ENCODE data around the gene AGBL1.
A peak's percentile ranks its signal among the peaks of the same experiment; 100 is the strongest.

The AGBL1 gene

DNA sequence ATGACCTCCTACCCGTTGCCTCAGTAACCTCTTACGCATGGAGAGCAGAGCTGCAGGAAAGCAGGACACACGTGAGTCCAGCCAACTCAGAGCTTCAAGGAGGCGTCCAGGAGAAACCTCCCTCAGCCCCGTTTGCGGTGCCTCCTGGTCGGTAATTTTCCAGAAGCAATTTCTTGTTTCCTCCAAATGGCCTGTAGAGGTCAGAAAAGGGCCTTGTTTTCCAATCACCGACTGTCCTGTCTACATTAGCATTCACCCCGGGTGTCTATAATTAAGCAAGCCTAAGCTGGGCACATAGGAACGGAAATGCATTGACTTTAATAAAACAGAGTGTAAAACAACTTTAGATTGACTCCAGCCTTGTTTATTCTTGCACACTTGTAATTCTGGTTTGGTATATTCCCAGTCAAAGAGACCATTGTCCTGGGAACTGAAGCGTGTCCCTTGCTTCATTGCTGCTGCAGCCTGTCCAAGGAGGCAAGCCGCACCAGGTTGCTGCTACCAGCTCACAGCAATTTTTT is 836.2 kb downstream of the AGBL1 start:
- no peak for TF ChIP-seq SPI1 (IDR thresholded peaks at IDR 0.05; ENCODE audit: borderline replicate concordance, low read depth)
- TF ChIP-seq, protein P1, sequence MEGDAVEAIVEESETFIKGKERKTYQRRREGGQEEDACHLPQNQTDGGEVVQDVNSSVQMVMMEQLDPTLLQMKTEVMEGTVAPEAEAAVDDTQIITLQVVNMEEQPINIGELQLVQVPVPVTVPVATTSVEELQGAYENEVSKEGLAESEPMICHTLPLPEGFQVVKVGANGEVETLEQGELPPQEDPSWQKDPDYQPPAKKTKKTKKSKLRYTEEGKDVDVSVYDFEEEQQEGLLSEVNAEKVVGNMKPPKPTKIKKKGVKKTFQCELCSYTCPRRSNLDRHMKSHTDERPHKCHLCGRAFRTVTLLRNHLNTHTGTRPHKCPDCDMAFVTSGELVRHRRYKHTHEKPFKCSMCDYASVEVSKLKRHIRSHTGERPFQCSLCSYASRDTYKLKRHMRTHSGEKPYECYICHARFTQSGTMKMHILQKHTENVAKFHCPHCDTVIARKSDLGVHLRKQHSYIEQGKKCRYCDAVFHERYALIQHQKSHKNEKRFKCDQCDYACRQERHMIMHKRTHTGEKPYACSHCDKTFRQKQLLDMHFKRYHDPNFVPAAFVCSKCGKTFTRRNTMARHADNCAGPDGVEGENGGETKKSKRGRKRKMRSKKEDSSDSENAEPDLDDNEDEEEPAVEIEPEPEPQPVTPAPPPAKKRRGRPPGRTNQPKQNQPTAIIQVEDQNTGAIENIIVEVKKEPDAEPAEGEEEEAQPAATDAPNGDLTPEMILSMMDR (IDR thresholded peaks at IDR 0.05; ENCODE audit: insufficient read depth, low read length) = peak; percentile 31
- Histone ChIP-seq H3K27me3 (ENCODE audit: insufficient read depth, poor library complexity, severe bottlenecking) (no peaks in the 10 kb centered on the region), H3K4me3 (replicated peaks; ENCODE audit: insufficient read depth, low read length) (no peak overlapping the region), H3K27ac (replicated peaks) (no peak overlapping the region)
- DNase-seq (ENCODE audit: low read depth in 1 of 2, low spot score in 1 of 2) = no peak

DNA sequence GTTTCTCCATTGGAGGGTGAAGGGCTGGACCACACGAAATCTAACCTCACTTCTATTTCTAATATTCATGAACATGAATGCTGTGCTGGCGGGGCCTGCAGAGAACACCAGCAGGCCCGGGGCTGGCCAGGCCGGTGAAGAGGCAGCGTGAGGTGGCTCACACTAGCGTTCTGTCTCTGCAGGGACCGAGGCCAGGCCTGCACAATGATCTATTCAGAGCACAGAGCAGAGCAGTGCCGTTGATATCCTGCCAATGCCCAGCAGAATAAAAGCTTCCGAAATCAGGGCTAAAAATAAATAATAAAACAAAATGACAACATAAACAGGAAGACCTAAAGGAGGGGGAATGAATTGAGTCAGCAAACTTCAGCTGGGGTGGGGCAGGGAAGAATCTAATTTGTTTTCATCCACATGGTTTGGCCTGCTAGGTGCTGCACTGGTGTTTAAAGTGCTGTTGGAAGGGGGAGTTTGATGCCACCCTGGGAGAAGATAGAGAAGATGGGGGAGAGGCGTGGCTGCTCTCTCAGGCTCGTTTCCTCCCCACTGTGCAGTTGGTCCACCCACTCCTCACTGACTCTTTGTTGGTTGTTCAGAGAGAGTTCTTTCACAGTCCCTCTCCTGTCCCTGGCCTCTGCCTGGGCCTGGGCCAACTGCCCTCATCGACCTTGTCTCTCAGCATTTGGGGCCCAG is 837.1 kb downstream of the AGBL1 start:
- Histone ChIP-seq H3K27me3 (ENCODE audit: insufficient read depth, poor library complexity, severe bottlenecking) (no peaks in the 10 kb centered on the region), H3K27ac (replicated peaks) (no peak overlapping the region), H3K4me3 (replicated peaks; ENCODE audit: insufficient read depth, low read length) (no peak overlapping the region)
- TF ChIP-seq GABPA (IDR thresholded peaks at IDR 0.05; ENCODE audit: low read depth) = no peak
- no peak for TF ChIP-seq POLR2AphosphoS5 (IDR thresholded peaks at IDR 0.05; ENCODE audit: low read depth)
- TF ChIP-seq, protein P1 (IDR thresholded peaks at IDR 0.05; ENCODE audit: insufficient read depth, low read length) = no peak
- TF ChIP-seq SPI1 (IDR thresholded peaks at IDR 0.05; ENCODE audit: borderline replicate concordance, low read depth) = no peak
- TF ChIP-seq, protein P2, sequence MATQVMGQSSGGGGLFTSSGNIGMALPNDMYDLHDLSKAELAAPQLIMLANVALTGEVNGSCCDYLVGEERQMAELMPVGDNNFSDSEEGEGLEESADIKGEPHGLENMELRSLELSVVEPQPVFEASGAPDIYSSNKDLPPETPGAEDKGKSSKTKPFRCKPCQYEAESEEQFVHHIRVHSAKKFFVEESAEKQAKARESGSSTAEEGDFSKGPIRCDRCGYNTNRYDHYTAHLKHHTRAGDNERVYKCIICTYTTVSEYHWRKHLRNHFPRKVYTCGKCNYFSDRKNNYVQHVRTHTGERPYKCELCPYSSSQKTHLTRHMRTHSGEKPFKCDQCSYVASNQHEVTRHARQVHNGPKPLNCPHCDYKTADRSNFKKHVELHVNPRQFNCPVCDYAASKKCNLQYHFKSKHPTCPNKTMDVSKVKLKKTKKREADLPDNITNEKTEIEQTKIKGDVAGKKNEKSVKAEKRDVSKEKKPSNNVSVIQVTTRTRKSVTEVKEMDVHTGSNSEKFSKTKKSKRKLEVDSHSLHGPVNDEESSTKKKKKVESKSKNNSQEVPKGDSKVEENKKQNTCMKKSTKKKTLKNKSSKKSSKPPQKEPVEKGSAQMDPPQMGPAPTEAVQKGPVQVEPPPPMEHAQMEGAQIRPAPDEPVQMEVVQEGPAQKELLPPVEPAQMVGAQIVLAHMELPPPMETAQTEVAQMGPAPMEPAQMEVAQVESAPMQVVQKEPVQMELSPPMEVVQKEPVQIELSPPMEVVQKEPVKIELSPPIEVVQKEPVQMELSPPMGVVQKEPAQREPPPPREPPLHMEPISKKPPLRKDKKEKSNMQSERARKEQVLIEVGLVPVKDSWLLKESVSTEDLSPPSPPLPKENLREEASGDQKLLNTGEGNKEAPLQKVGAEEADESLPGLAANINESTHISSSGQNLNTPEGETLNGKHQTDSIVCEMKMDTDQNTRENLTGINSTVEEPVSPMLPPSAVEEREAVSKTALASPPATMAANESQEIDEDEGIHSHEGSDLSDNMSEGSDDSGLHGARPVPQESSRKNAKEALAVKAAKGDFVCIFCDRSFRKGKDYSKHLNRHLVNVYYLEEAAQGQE (IDR thresholded peaks at IDR 0.05; ENCODE audit: insufficient replicate concordance, low read depth) = no peak
- DNase-seq (ENCODE audit: low read depth in 1 of 2, low spot score in 1 of 2) = no peak

DNA sequence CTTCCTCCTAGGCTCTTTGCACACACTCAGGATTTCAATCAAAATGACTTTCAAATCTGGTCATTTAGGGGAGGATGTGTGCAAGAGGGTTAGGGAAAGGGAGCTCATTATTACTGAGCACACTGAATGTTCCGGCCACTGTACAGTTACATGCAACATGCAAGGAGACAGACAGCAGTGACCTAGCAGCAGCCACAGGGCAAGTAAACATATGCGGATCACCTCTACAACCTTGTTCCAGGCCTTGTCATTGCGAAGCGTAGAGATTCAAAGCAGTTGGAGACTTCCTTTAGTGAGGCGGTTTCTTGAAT is 837.6 kb downstream of the AGBL1 start:
- TF ChIP-seq, protein P1 (IDR thresholded peaks at IDR 0.05; ENCODE audit: insufficient read depth, low read length) = no peak
- TF ChIP-seq, protein P2 (IDR thresholded peaks at IDR 0.05; ENCODE audit: insufficient replicate concordance, low read depth) = no peak
- TF ChIP-seq POLR2AphosphoS5 (IDR thresholded peaks at IDR 0.05; ENCODE audit: low read depth) = no peak
- no peak for DNase-seq (ENCODE audit: low read depth in 1 of 2, low spot score in 1 of 2)
- H3K27ac ChIP-seq (replicated peaks) = no peak overlapping the region
- H3K27me3 ChIP-seq (ENCODE audit: insufficient read depth, poor library complexity, severe bottlenecking) = no peaks in the 10 kb centered on the region
- H3K4me3 ChIP-seq (replicated peaks; ENCODE audit: insufficient read depth, low read length) = no peak overlapping the region

DNA sequence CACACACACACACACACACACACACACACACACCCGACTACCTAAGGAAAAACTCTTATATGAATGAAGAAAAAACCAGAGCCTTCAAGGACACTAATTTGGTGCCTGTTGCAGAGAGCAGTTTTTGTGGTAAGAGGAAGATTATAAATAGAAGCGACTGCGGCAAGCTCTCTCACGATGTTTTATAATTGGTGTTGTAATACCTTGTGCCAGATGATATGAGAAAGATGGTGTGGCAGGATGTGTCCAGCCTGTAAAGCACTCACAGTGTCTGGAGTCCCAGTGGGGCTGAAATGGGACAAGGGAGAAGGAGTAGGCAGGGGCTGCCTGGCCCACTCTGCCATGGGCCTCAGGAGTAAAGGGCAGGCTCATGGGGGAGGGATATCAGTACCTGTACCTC is 839.9 kb downstream of the AGBL1 start:
- no peak overlapping the region for H3K4me3 ChIP-seq (replicated peaks; ENCODE audit: insufficient read depth, low read length)

More for the DNA sequence above, 839.9 kb downstream of the AGBL1 start:
- Histone ChIP-seq H3K27me3 (ENCODE audit: insufficient read depth, poor library complexity, severe bottlenecking) (no peaks in the 10 kb centered on the region), H3K27ac (replicated peaks) (no peak overlapping the region)
- TF ChIP-seq, protein P2 (IDR thresholded peaks at IDR 0.05; ENCODE audit: insufficient replicate concordance, low read depth) = no peak
- TF ChIP-seq, protein P1 (IDR thresholded peaks at IDR 0.05; ENCODE audit: insufficient read depth, low read length) = no peak
- TF ChIP-seq POLR2AphosphoS5 (IDR thresholded peaks at IDR 0.05; ENCODE audit: low read depth) (no peak), GABPA (IDR thresholded peaks at IDR 0.05; ENCODE audit: low read depth) (no peak), SPI1 (IDR thresholded peaks at IDR 0.05; ENCODE audit: borderline replicate concordance, low read depth) (no peak)
- DNase-seq (ENCODE audit: low read depth in 1 of 2, low spot score in 1 of 2) = peak in 1 of 2 experiments; percentile 25

Data from HL-60 (cell line).